ENCODE measurements around the gene PPP2R5D.

DNA sequence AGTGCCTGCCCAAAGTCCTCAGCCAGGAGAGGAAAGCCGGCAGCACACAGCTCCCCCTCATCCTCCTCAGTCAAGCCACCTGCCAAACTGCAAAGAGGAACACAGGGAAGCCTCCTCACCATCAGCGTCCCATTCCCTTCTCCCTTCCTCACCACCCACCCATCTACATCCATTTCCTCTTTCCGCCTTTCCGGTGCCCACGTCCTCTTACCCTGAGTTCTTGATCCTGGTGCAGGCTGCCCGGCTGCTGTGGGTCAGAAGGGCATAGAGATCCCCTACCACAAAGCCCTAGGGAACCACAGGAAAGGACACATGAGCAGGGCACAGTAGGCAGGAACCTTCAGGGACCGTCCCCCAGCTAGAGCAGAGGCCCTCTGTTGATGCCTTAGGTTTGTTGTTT is 17.8 kb upstream of the PPP2R5D start:
- TF ChIP-seq CTCF (IDR thresholded peaks at IDR 0.05) (no peak), POLR2A (IDR thresholded peaks at IDR 0.05) (no peak)

Data from esophagus squamous epithelium (tissue), 4 donors.